ENCODE data around the gene GRM4.

Gene GRM4

GRCh38 chr6:34110610-34111009 is 35.3 kb downstream of the GRM4 start:
- no peak for DNase-seq (ENCODE audit: low read depth in 1 of 2, low spot score in 1 of 2)

GRCh38 chr6:34108176-34108575 is 37.7 kb downstream of the GRM4 start:
- DNase-seq (ENCODE audit: low read depth in 1 of 2, low spot score in 1 of 2), result no peak

- no peak for DNase-seq (ENCODE audit: low read depth in 1 of 2, low spot score in 1 of 2)
Observed at GRCh38 chr6:34106900-34107299, 39.0 kb downstream of the GRM4 start.

- DNase-seq (ENCODE audit: low read depth in 1 of 2, low spot score in 1 of 2), result no peak
Observed at GRCh38 chr6:34106421-34106820, 39.5 kb downstream of the GRM4 start.

GRCh38 chr6:34104628-34105027 is 41.3 kb downstream of the GRM4 start:
- no peak for DNase-seq (ENCODE audit: low read depth in 1 of 2, low spot score in 1 of 2)

GRCh38 chr6:34104186-34104585 is 41.7 kb downstream of the GRM4 start:
- DNase-seq (ENCODE audit: low read depth in 1 of 2, low spot score in 1 of 2), result no peak

- DNase-seq (ENCODE audit: low read depth in 1 of 2, low spot score in 1 of 2), result no peak
Observed at GRCh38 chr6:34103321-34103720, 42.6 kb downstream of the GRM4 start.

GRCh38 chr6:34102696-34103095 is 43.2 kb downstream of the GRM4 start:
- no peak for DNase-seq (ENCODE audit: low read depth in 1 of 2, low spot score in 1 of 2)

- no peak for DNase-seq (ENCODE audit: low read depth in 1 of 2, low spot score in 1 of 2)
Observed at GRCh38 chr6:34102099-34102656, 43.7 kb downstream of the GRM4 start.

- DNase-seq (ENCODE audit: low read depth in 1 of 2, low spot score in 1 of 2), result no peak
Observed at GRCh38 chr6:34100788-34101187, 45.1 kb downstream of the GRM4 start.

- no peak for DNase-seq (ENCODE audit: low read depth in 1 of 2, low spot score in 1 of 2)
Observed at GRCh38 chr6:34099878-34100277, 46.0 kb downstream of the GRM4 start.

GRCh38 chr6:34098045-34098936 is 47.6 kb downstream of the GRM4 start:
- DNase-seq (ENCODE audit: low read depth in 1 of 2, low spot score in 1 of 2), result no peak

GRCh38 chr6:34096814-34097213 is 49.1 kb downstream of the GRM4 start:
- DNase-seq (ENCODE audit: low read depth in 1 of 2, low spot score in 1 of 2), result no peak

- no peak for DNase-seq (ENCODE audit: low read depth in 1 of 2, low spot score in 1 of 2)
Observed at GRCh38 chr6:34096193-34096592, 49.7 kb downstream of the GRM4 start.

- DNase-seq (ENCODE audit: low read depth in 1 of 2, low spot score in 1 of 2), result no peak
Observed at GRCh38 chr6:34095741-34096140, 50.1 kb downstream of the GRM4 start.

- no peak for DNase-seq (ENCODE audit: low read depth in 1 of 2, low spot score in 1 of 2)
Observed at GRCh38 chr6:34095136-34095505, 50.8 kb downstream of the GRM4 start.

- DNase-seq (ENCODE audit: low read depth in 1 of 2, low spot score in 1 of 2), result no peak
Observed at GRCh38 chr6:34094474-34095135, 51.3 kb downstream of the GRM4 start.

GRCh38 chr6:34093854-34094430 is 51.9 kb downstream of the GRM4 start:
- no peak for DNase-seq (ENCODE audit: low read depth in 1 of 2, low spot score in 1 of 2)

GRCh38 chr6:34093206-34093605 is 52.7 kb downstream of the GRM4 start:
- no peak for DNase-seq (ENCODE audit: low read depth in 1 of 2, low spot score in 1 of 2)

- DNase-seq (ENCODE audit: low read depth in 1 of 2, low spot score in 1 of 2), result no peak
Observed at GRCh38 chr6:34092631-34093030, 53.3 kb downstream of the GRM4 start.

- DNase-seq (ENCODE audit: low read depth in 1 of 2, low spot score in 1 of 2), result no peak
Observed at GRCh38 chr6:34090935-34091334, 55.0 kb downstream of the GRM4 start.

- DNase-seq (ENCODE audit: low read depth in 1 of 2, low spot score in 1 of 2), result no peak
Observed at GRCh38 chr6:34090529-34090928, 55.4 kb downstream of the GRM4 start.
